ENCODE data around the gene C12orf54. TPM values are rescaled to one million over a fixed set of nuclear protein-coding genes. Genes with fewer than 3 reads are reported as not detected.
A peak's percentile ranks its signal among the peaks of the same experiment; 100 is the strongest.
"Not testable (repeated sequence)": the region's sequence is repeated elsewhere in the genome, so short reads cannot be mapped to it uniquely, and the experiment has no call there.

The C12orf54 gene
- total RNA-seq, 2 experiments from 2014 or later = not detected

- Mint-ChIP-seq H3K4me3 (no peak overlapping the region), H3K36me3 (ENCODE audit: low read depth) (no peaks in the 10 kb centered on the region), H3K9me3 (peaks cover 2% of the 10 kb centered on the region), H3K27me3 (peaks cover 6% of the 10 kb centered on the region), H3K4me1 (ENCODE audit: low read depth) (peaks cover 6% of the 10 kb centered on the region), H3K27ac (no peak overlapping the region)
- TF ChIP-seq, protein P1, sequence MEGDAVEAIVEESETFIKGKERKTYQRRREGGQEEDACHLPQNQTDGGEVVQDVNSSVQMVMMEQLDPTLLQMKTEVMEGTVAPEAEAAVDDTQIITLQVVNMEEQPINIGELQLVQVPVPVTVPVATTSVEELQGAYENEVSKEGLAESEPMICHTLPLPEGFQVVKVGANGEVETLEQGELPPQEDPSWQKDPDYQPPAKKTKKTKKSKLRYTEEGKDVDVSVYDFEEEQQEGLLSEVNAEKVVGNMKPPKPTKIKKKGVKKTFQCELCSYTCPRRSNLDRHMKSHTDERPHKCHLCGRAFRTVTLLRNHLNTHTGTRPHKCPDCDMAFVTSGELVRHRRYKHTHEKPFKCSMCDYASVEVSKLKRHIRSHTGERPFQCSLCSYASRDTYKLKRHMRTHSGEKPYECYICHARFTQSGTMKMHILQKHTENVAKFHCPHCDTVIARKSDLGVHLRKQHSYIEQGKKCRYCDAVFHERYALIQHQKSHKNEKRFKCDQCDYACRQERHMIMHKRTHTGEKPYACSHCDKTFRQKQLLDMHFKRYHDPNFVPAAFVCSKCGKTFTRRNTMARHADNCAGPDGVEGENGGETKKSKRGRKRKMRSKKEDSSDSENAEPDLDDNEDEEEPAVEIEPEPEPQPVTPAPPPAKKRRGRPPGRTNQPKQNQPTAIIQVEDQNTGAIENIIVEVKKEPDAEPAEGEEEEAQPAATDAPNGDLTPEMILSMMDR (IDR thresholded peaks at IDR 0.05) = no peak
- ChIA-PET CTCF (no interaction called here), POLR2A (no interaction called here)
- ATAC-seq (no peak), DNase-seq (no peak)
- intact Hi-C loops (cut with micrococcal nuclease) = no loop called here
These were observed 26.7 kb downstream of the C12orf54 start for GRCh38 chr12:48508987-48509386.

- H3K27ac Mint-ChIP-seq = no peak overlapping the region
- intact Hi-C loops (cut with micrococcal nuclease) = no loop called here
- H3K27me3 Mint-ChIP-seq = peaks cover 4% of the 10 kb centered on the region
- peaks cover 2% of the 10 kb centered on the region for H3K9me3 Mint-ChIP-seq
- POLR2A ChIA-PET = no interaction called here
- no peak overlapping the region for H3K4me3 Mint-ChIP-seq
- no peak for ATAC-seq
- no peaks in the 10 kb centered on the region for H3K36me3 Mint-ChIP-seq (ENCODE audit: low read depth)
- CTCF ChIA-PET = interaction anchor here (1.0 kb wide), 1 partner anchor 32 kb away, joined by 3 read pairs; no protein-coding TSS in a partner anchor
- TF ChIP-seq, protein P1 (IDR thresholded peaks at IDR 0.05) = no peak
- H3K4me1 Mint-ChIP-seq (ENCODE audit: low read depth) = peaks cover 6% of the 10 kb centered on the region
- DNase-seq = no peak
These were observed 27.8 kb downstream of the C12orf54 start for GRCh38 chr12:48510111-48510510.

GRCh38 chr12:48512855-48513254 lies 30.6 kb downstream of the C12orf54 start:
- DNase-seq = peak; percentile 36
- H3K27ac Mint-ChIP-seq = peak overlapping the region; percentile 67

GRCh38 chr12:48514728-48515127 lies 32.4 kb downstream of the C12orf54 start:
- peaks cover 2% of the 10 kb centered on the region for H3K27me3 Mint-ChIP-seq
- ChIA-PET CTCF (no interaction called here), POLR2A (no interaction called here)
- TF ChIP-seq, protein P1 (IDR thresholded peaks at IDR 0.05) = no peak
- no peak overlapping the region for H3K27ac Mint-ChIP-seq
- ATAC-seq (no peak), DNase-seq (no peak)
- H3K36me3 Mint-ChIP-seq (ENCODE audit: low read depth) = no peaks in the 10 kb centered on the region
- no peak overlapping the region for H3K4me3 Mint-ChIP-seq
- peaks cover 2% of the 10 kb centered on the region for H3K9me3 Mint-ChIP-seq
- intact Hi-C loops (cut with micrococcal nuclease) = no loop called here
- peaks cover 6% of the 10 kb centered on the region for H3K4me1 Mint-ChIP-seq (ENCODE audit: low read depth)

More at GRCh38 chr12:48512855-48513254, 30.6 kb downstream of the C12orf54 start:
- Mint-ChIP-seq H3K36me3 (ENCODE audit: low read depth) (no peaks in the 10 kb centered on the region), H3K4me3 (no peak overlapping the region), H3K27me3 (peaks cover 2% of the 10 kb centered on the region), H3K9me3 (peaks cover 2% of the 10 kb centered on the region), H3K4me1 (ENCODE audit: low read depth) (peaks cover 6% of the 10 kb centered on the region)
- TF ChIP-seq, protein P1 (IDR thresholded peaks at IDR 0.05) = no peak
- intact Hi-C loops (cut with micrococcal nuclease) = no loop called here
- ChIA-PET POLR2A (no interaction called here), CTCF (no interaction called here)
- ATAC-seq = peak; percentile 96

- POLR2A ChIA-PET; H3K4me3 Mint-ChIP-seq; intact Hi-C loops (cut with micrococcal nuclease); H3K9me3 Mint-ChIP-seq; ATAC-seq; H3K4me1 Mint-ChIP-seq (ENCODE audit: low read depth); DNase-seq; H3K27ac Mint-ChIP-seq; CTCF ChIA-PET; H3K27me3 Mint-ChIP-seq; H3K36me3 Mint-ChIP-seq (ENCODE audit: low read depth): not testable (repeated sequence)
These were observed 38.1 kb downstream of the C12orf54 start for GRCh38 chr12:48520381-48520780.

DNA sequence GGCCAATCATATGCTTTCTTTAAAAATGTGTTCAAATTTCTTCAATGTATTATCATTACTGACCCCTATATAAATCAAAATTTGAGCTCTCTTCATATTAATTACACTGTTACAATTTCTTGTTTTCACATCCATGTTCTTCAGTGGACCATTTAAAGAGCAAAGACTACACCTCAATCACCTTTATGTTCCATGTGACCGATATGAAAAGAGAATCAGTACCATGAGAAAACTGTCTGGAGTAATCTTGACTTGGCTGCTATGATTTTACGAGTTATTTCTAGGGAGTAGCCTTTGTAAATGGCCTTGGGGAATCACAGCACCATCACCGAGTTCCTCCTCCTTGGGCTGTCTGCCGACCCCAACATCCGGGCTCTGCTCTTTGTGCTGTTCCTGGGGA lies 43.0 kb downstream of the C12orf54 start, which contains the start of gene OR8S1:
TSS of gene OR8S1 (plus strand) at position 301 of the 400 bp plus-strand sequence. CDS start at position 301, 0 bp downstream.
- intact Hi-C loops (cut with micrococcal nuclease) = no loop called here
- H3K4me3 Mint-ChIP-seq = no peak within 1 kb of the TSS
- H3K9me3 Mint-ChIP-seq = no peaks in the 10 kb centered on the region
- H3K27ac Mint-ChIP-seq = no peak within 1 kb of the TSS
- no peaks in the 10 kb centered on the region for H3K4me1 Mint-ChIP-seq (ENCODE audit: low read depth)
- TF ChIP-seq, protein P1 (IDR thresholded peaks at IDR 0.05) = no peak
- no peak for ATAC-seq
- no peak for DNase-seq
- ChIA-PET POLR2A (interaction anchor here (0.6 kb wide), 1 partner anchor 586 kb away, joined by 3 read pairs; no protein-coding TSS in a partner anchor), CTCF (interaction anchor here (0.7 kb wide), 1 partner anchor 16 kb away, joined by 3 read pairs; no protein-coding TSS in a partner anchor)
- no peaks in the 10 kb centered on the region for H3K27me3 Mint-ChIP-seq
- no peaks in the 10 kb centered on the region for H3K36me3 Mint-ChIP-seq (ENCODE audit: low read depth)
